Calu3 (cell line): ENCODE data around the gene ANAPC10. TPM values are rescaled to one million over a fixed set of nuclear protein-coding genes. Genes with fewer than 3 reads are reported as not detected.

Experiments
- BruUV-seq: library from RNA; stranded (reverse); fragments of 400-500 nt; replicated peaks from 2 replicates; lab custom pipeline; 2021; lab: Mats Ljungman, UMichigan
- CTCF ChIA-PET: fragments of 300-600 bp; sonication (Branson Sonifier 250); formaldehyde crosslinking; loops from one replicate; lab custom pipeline; 2022; ENCODE audit warnings: antibody characterized with exemption; lab: Charles Lee
- DNase-seq: peaks from one replicate; pipeline ENCODE4 v3.0.0; 2022
- H3K27ac Mint-ChIP-seq: one replicate; pipeline ENCODE4 v1.8.0; 2022; ENCODE audit warnings: mixed read lengths; ENCODE audit not compliant: unreplicated experiment
- H3K27me3 Mint-ChIP-seq: one replicate; pipeline ENCODE4 v1.8.0; 2022; ENCODE audit warnings: mixed read lengths; ENCODE audit not compliant: unreplicated experiment
- H3K36me3 Mint-ChIP-seq: one replicate; pipeline ENCODE4 v1.8.0; 2022; ENCODE audit warnings: mild to moderate bottlenecking, moderate library complexity, mixed read lengths; ENCODE audit not compliant: insufficient read depth, unreplicated experiment
- H3K4me1 Mint-ChIP-seq: one replicate; pipeline ENCODE4 v1.8.0; 2022; ENCODE audit warnings: mild to moderate bottlenecking, low read depth, mixed read lengths; ENCODE audit not compliant: unreplicated experiment
- H3K4me3 Mint-ChIP-seq: one replicate; pipeline ENCODE4 v1.8.0; 2022; ENCODE audit warnings: mild to moderate bottlenecking, low read depth, moderate library complexity, mixed read lengths; ENCODE audit not compliant: unreplicated experiment
- H3K9me3 Mint-ChIP-seq: one replicate; pipeline ENCODE4 v1.8.0; 2022; ENCODE audit warnings: low read depth, mixed read lengths; ENCODE audit not compliant: unreplicated experiment
- CTCF ChIP-seq: fragments of 200-600 bp; IDR thresholded peaks from one replicate; pipeline ENCODE4 v1.8.0; 2022; ENCODE audit warnings: antibody characterized with exemption; ENCODE audit not compliant: unreplicated experiment
- intact Hi-C: fragments of 100-400 bp; cut with micrococcal nuclease; formaldehyde crosslinking; loops from one replicate; pipeline ENCODE4 v1.10.0; 2022; ENCODE audit not compliant: unreplicated experiment
- total RNA-seq: library from RNA; stranded (reverse); gene quantifications from 2 replicates; pipeline ENCODE4 v1.2.3, GENCODE V29; 2022

ANAPC10 gene
- total RNA-seq, 1 experiment from 2014 or later = 14.1 TPM

- DNase-seq = no peak
- Mint-ChIP-seq H3K36me3 (no peaks in the 10 kb centered on the region), H3K4me3 (no peak overlapping the region), H3K27ac (no peak overlapping the region), H3K27me3 (no peaks in the 10 kb centered on the region), H3K9me3 (no peaks in the 10 kb centered on the region), H3K4me1 (no peaks in the 10 kb centered on the region)
- BruUV-seq = no TSS peak
- intact Hi-C loops = no loop called here
- CTCF ChIA-PET = no interaction called here
- no peak for TF ChIP-seq CTCF
Observed at GRCh38 chr4:144989306-144989705, 108.7 kb downstream of the ANAPC10 start.

- Mint-ChIP-seq H3K27me3 (no peaks in the 10 kb centered on the region), H3K4me3 (no peak overlapping the region), H3K27ac (no peak overlapping the region), H3K9me3 (no peaks in the 10 kb centered on the region), H3K4me1 (no peaks in the 10 kb centered on the region), H3K36me3 (no peaks in the 10 kb centered on the region)
- DNase-seq = no peak
- no peak for TF ChIP-seq CTCF
- intact Hi-C loops = no loop called here
- BruUV-seq = no TSS peak
- CTCF ChIA-PET = no interaction called here
Observed at GRCh38 chr4:144985531-144985930, 112.5 kb downstream of the ANAPC10 start.

DNA sequence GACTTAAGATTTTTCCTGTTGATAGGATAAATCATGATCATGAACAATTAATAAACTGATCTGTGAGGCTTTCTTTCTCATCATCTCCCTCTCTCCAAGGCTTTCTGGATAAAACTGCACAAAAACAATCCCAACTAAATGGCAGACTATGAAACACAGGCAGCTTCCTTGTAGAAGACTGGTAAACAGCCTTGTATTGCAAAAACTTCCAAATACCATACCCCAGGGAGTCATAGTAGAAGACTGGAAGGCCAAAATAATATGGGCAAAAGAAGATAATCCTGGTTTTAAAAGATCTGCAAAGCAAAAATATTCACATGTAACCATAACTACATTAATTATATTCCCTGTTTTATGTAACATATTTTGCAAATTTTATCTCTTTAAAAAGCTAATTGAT lies 113.0 kb downstream of the ANAPC10 start:
- H3K9me3 Mint-ChIP-seq = no peaks in the 10 kb centered on the region
- H3K27ac Mint-ChIP-seq = no peak overlapping the region
- DNase-seq = no peak
- CTCF ChIA-PET = no interaction called here
- intact Hi-C loops = no loop called here
- no peaks in the 10 kb centered on the region for H3K4me1 Mint-ChIP-seq
- TF ChIP-seq CTCF = no peak
- no peaks in the 10 kb centered on the region for H3K36me3 Mint-ChIP-seq
- H3K4me3 Mint-ChIP-seq = no peak overlapping the region
- no TSS peak for BruUV-seq
- H3K27me3 Mint-ChIP-seq = no peaks in the 10 kb centered on the region

DNA sequence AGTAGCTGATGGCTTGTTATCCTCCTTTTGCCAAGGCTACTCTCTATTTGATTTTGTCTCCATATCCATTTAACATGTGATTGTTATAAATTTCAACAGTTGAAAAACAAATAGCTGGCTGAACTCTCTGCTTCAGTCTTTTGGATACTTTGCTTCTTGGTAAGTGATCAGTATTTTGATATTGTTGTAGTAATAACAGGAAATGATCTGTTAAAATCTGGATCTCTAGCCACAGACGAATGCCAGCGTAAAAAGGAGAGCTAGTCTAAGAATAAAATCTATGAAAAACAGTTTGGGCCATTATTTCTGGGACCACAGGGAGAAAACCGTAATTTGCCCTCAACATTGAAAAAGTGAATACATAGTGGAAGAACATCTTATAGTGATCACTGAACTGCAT lies 113.8 kb downstream of the ANAPC10 start:
- no peak for TF ChIP-seq CTCF
- intact Hi-C loops = no loop called here
- Mint-ChIP-seq H3K36me3 (no peaks in the 10 kb centered on the region), H3K4me3 (no peak overlapping the region), H3K27me3 (no peaks in the 10 kb centered on the region), H3K4me1 (no peaks in the 10 kb centered on the region), H3K9me3 (no peaks in the 10 kb centered on the region), H3K27ac (no peak overlapping the region)
- no peak for DNase-seq
- CTCF ChIA-PET = no interaction called here
- no TSS peak for BruUV-seq
